ENCODE measurements around the gene MOAP1. TPM values are rescaled to one million over a fixed set of nuclear protein-coding genes. Genes with fewer than 3 reads are reported as not detected.

MOAP1 gene
- total RNA-seq, 2 donors from 2014 or later: 15.8 to 23.6 TPM

DNA sequence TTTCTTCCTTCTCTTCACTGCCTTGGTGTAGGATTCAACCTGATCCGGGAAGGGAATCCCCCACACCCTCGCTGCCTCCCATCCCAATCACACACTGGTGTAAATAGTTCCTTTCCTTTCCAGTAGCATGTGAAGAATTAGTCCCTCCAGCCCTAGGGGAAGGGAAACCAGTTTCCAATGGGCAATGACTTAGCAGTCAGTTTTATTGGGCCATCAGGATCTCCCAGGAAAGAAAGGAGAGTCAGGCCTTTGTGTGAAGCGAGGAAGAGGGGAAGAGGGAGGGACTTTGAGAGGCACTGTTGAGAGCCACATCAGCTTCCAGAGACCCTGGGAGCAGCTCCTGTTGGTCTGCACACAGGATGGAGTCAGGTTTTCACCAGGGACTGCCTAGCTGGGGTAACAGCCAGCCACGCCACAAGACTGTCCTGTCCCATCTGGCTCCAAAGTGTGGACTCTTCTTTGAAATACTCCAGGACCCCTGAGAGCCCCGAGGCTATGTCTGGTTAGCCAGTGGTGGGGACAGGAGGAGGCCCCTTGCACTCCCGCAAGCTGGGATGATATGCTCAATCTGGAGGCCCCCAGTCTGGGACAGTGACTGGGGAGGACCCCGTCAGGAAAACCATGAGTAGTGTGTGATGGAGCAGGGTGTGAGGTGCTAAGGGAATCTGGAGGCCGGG lies 27.9 kb downstream of the MOAP1 start:
- TF ChIP-seq, protein P1, sequence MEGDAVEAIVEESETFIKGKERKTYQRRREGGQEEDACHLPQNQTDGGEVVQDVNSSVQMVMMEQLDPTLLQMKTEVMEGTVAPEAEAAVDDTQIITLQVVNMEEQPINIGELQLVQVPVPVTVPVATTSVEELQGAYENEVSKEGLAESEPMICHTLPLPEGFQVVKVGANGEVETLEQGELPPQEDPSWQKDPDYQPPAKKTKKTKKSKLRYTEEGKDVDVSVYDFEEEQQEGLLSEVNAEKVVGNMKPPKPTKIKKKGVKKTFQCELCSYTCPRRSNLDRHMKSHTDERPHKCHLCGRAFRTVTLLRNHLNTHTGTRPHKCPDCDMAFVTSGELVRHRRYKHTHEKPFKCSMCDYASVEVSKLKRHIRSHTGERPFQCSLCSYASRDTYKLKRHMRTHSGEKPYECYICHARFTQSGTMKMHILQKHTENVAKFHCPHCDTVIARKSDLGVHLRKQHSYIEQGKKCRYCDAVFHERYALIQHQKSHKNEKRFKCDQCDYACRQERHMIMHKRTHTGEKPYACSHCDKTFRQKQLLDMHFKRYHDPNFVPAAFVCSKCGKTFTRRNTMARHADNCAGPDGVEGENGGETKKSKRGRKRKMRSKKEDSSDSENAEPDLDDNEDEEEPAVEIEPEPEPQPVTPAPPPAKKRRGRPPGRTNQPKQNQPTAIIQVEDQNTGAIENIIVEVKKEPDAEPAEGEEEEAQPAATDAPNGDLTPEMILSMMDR (conservative IDR thresholded peaks at IDR 0.05): no peak
- Histone ChIP-seq H3K27me3 (ENCODE audit: control insufficient read depth, insufficient read depth, low read length, poor library complexity, severe bottlenecking) (no peaks in the 10 kb centered on the region), H3K9me3 (ENCODE audit: control insufficient read depth, low read length) (no peaks in the 10 kb centered on the region), H3K36me3 (ENCODE audit: control insufficient read depth, insufficient read depth, low read length) (no peaks in the 10 kb centered on the region), H3K27ac (ENCODE audit: low read depth, low read length) (no peak overlapping the region), H3K4me1 (ENCODE audit: control insufficient read depth, insufficient read depth, low read length) (no peaks in the 10 kb centered on the region), H3K9ac (ENCODE audit: extremely low read depth, low read length, poor library complexity, severe bottlenecking) (no peak overlapping the region), H3K4me3 (ENCODE audit: low read length) (no peak overlapping the region)
- no peak for DNase-seq
- Mint-ChIP-seq H3K4me3 (no peak overlapping the region), H3K9me3 (no peaks in the 10 kb centered on the region), H3K27ac (no peak overlapping the region), H3K4me1 (peaks cover 3% of the 10 kb centered on the region), H3K27me3 (ENCODE audit: insufficient read depth) (no peaks in the 10 kb centered on the region), H3K36me3 (ENCODE audit: low read depth) (no peaks in the 10 kb centered on the region)
- 89 to 100% methylated on average over 2 to 8 of the region's 8 CpGs for WGBS, 2 experiments (ENCODE audit: insufficient coverage in 1 of 2, insufficient read length in 1 of 2)

GRCh38 chr14:93155667-93156066 lies 29.0 kb downstream of the MOAP1 start:
- H3K9me3 Mint-ChIP-seq: no peaks in the 10 kb centered on the region
- Histone ChIP-seq H3K27me3 (ENCODE audit: control insufficient read depth, insufficient read depth, low read length, poor library complexity, severe bottlenecking) (no peaks in the 10 kb centered on the region), H3K36me3 (ENCODE audit: control insufficient read depth, insufficient read depth, low read length) (no peaks in the 10 kb centered on the region), H3K4me1 (ENCODE audit: control insufficient read depth, insufficient read depth, low read length) (no peaks in the 10 kb centered on the region), H3K9ac (ENCODE audit: extremely low read depth, low read length, poor library complexity, severe bottlenecking) (no peak overlapping the region), H3K27ac (ENCODE audit: low read depth, low read length) (no peak overlapping the region), H3K9me3 (ENCODE audit: control insufficient read depth, low read length) (no peaks in the 10 kb centered on the region), H3K4me3 (ENCODE audit: low read length) (no peak overlapping the region)
- H3K36me3 Mint-ChIP-seq (ENCODE audit: low read depth): no peaks in the 10 kb centered on the region
- 97% methylated on average over 2 of the region's 2 CpGs; no CpG with 5 or more reads in 1 of the 2 experiments for WGBS, 2 experiments (ENCODE audit: insufficient coverage in 1 of 2, insufficient read length in 1 of 2)
- TF ChIP-seq, protein P1 (conservative IDR thresholded peaks at IDR 0.05): no peak
- no peak overlapping the region for H3K4me3 Mint-ChIP-seq
- H3K27ac Mint-ChIP-seq: no peak overlapping the region
- peaks cover 3% of the 10 kb centered on the region for H3K4me1 Mint-ChIP-seq
- no peaks in the 10 kb centered on the region for H3K27me3 Mint-ChIP-seq (ENCODE audit: insufficient read depth)
- no peak for DNase-seq

- no peaks in the 10 kb centered on the region for H3K4me1 Mint-ChIP-seq
- H3K9me3 ChIP-seq (ENCODE audit: control insufficient read depth, low read length): no peaks in the 10 kb centered on the region
- no peak for DNase-seq
- TF ChIP-seq, protein P1 (conservative IDR thresholded peaks at IDR 0.05): no peak
- H3K4me1 ChIP-seq (ENCODE audit: control insufficient read depth, insufficient read depth, low read length): no peaks in the 10 kb centered on the region
- no peak overlapping the region for H3K4me3 ChIP-seq (ENCODE audit: low read length)
- H3K9ac ChIP-seq (ENCODE audit: extremely low read depth, low read length, poor library complexity, severe bottlenecking): no peak overlapping the region
- H3K9me3 Mint-ChIP-seq: no peaks in the 10 kb centered on the region
- no peaks in the 10 kb centered on the region for H3K36me3 ChIP-seq (ENCODE audit: control insufficient read depth, insufficient read depth, low read length)
- 92 to 96% methylated on average over 5 of the region's 7 CpGs for WGBS, 2 experiments (ENCODE audit: insufficient coverage in 1 of 2, insufficient read length in 1 of 2)
- H3K4me3 Mint-ChIP-seq: no peak overlapping the region
- no peak overlapping the region for H3K27ac ChIP-seq (ENCODE audit: low read depth, low read length)
- H3K27me3 ChIP-seq (ENCODE audit: control insufficient read depth, insufficient read depth, low read length, poor library complexity, severe bottlenecking): no peaks in the 10 kb centered on the region
- no peak overlapping the region for H3K27ac Mint-ChIP-seq
- no peaks in the 10 kb centered on the region for H3K27me3 Mint-ChIP-seq (ENCODE audit: insufficient read depth)
- H3K36me3 Mint-ChIP-seq (ENCODE audit: low read depth): no peaks in the 10 kb centered on the region
These were observed 31.6 kb downstream of the MOAP1 start for GRCh38 chr14:93153121-93153520.

Measured in endodermal cell (in vitro differentiated cells).